ENCODE results near the gene ELP5. TPM values are rescaled to one million over a fixed set of nuclear protein-coding genes. Genes with fewer than 3 reads are reported as not detected.

ELP5 gene
- total and polyA plus RNA-seq, 2 of the 4 experiments (the other 2 are of a cell fraction), result 39.3 to 46.6 TPM

DNA sequence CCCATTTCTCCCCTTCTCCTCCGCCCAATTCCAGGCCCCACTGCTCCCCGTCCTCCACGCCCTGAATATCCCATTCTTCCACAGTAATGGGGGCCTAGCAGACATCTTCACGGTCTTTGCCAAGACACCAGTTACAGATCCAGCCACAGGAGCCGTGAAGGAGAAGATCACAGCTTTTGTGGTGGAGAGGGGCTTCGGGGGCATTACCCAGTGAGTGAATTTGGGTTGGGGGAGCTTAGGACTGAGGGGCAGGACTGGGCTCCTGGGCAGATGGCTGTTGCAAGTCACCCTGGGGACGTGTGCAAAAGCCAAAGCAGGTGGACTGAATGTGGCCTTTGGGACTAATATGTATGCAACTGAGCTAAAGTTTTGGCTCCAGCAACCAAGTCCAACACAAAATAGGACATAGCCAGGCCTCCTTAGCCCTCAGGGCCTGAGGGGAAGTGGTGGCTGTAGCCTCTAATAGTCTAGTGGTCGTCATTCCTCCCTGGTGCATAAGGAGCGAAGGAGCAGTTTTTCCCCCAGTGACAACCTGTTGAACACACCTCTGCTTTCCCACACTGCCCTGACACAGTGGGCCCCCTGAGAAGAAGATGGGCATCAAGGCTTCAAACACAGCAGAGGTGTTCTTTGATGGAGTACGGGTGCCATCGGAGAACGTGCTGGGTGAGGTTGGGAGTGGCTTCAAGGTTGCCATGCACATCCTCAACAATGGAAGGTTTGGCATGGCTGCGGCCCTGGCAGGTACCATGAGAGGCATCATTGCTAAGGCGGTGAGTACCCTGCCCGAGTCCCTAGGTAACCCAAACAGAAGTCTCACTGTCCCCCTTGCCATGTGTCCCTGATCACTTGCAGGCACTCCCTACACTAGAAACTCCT, 29.7 kb upstream of the ELP5 start (continued):
- TF ChIP-seq RAD21 (IDR thresholded peaks at IDR 0.05; ENCODE audit: low read length), result no peak
- no peak for TF ChIP-seq NFE2L2 (IDR thresholded peaks at IDR 0.05; ENCODE audit: low read depth, low read length)

DNA sequence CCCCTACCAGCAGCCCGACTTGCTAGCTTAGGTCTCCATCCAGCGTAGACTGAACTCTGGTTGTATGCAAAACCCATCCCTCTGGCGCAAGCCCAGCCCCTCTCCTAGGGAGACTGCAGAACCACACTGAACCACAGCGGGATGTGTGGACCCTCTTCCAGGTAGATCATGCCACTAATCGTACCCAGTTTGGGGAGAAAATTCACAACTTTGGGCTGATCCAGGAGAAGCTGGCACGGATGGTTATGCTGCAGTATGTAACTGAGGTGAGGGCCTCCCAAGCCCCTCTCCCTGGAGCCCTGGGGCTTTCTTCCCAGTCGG, 29.1 kb upstream of the ELP5 start:
- Histone ChIP-seq H3K18ac (ENCODE audit: low read depth, low read length) (no peak overlapping the region), H3K4me3 (ENCODE audit: insufficient read depth, low read depth, low read length) (no peak overlapping the region), H3K14ac (replicated peaks; ENCODE audit: low read depth, low read length) (no peak overlapping the region), H3K9me3 (ENCODE audit: control insufficient read depth, insufficient read depth, low read length) (no peaks in the 10 kb centered on the region), H4K20me1 (ENCODE audit: insufficient read depth, low read length) (peaks cover 32% of the 10 kb centered on the region), H3K27ac (ENCODE audit: insufficient read depth, low read length) (no peak overlapping the region), H3K4me2 (ENCODE audit: low read depth, low read length) (no peak overlapping the region), H2BK15ac (ENCODE audit: low read depth, low read length) (no peak overlapping the region), H3K79me1 (ENCODE audit: low read depth in 1 of 2, low read length in 2 of 2) (peaks cover 8 to 75% of the 10 kb centered on the region in 2 experiments), H2BK5ac (ENCODE audit: low read depth, low read length, poor library complexity, severe bottlenecking) (no peak overlapping the region), H2BK120ac (ENCODE audit: low read depth, low read length) (no peak overlapping the region), H3K27me3 (ENCODE audit: control insufficient read depth, insufficient read depth, low read length) (no peaks in the 10 kb centered on the region), H3K9ac (ENCODE audit: low read depth, low read length) (no peak overlapping the region), H3K9me1 (ENCODE audit: insufficient read depth, low read length) (peaks cover 13% of the 10 kb centered on the region; the same call in 1 of the 2 replicates), H3K4me1 (ENCODE audit: control insufficient read depth, insufficient read depth, low read length) (peaks cover 14% of the 10 kb centered on the region), H2AK9ac (replicated peaks; ENCODE audit: low read depth, low read length, poor library complexity) (peak overlapping the region; percentile 52), H2AK5ac (ENCODE audit: low read depth, low read length) (no peak overlapping the region), H4K8ac (ENCODE audit: low read depth in 2 of 2, low read length in 2 of 2) (no peak overlapping the region; a peak in 1 of 4 replicates), H2BK20ac (ENCODE audit: low read depth, low read length) (no peak overlapping the region), H3K36me3 (ENCODE audit: control insufficient read depth, insufficient read depth, low read length) (peaks cover 67% of the 10 kb centered on the region), H4K91ac (ENCODE audit: insufficient read depth, low read depth, low read length) (no peak overlapping the region), H2AFZ (replicated peaks; ENCODE audit: low read length, poor library complexity) (peak overlapping the region; percentile 19), H3K23ac (ENCODE audit: low read depth, low read length) (no peak overlapping the region), H3K4ac (ENCODE audit: low read depth, low read length) (no peak overlapping the region), H3K56ac (ENCODE audit: extremely low read depth, insufficient read depth, low read length) (no peak overlapping the region), H4K5ac (ENCODE audit: low read depth, low read length) (no peak overlapping the region)
- DNase-seq (no peak), ATAC-seq (ENCODE audit: low read depth) (no peak)
- intact Hi-C loops (cut with micrococcal nuclease), result no loop called here
- 72% methylated on average over 3 of the region's 7 CpGs; no CpG with 5 or more reads in 1 of the 2 experiments for WGBS, 2 experiments (ENCODE audit: extremely low coverage in 2 of 2, insufficient read length in 1 of 2)
- dilution Hi-C loops (cut with HindIII; ENCODE audit: low sequenced_read_pairs, unreplicated experiment), result no loop called here
- CTCF ChIA-PET, result no interaction called here
- no TSS peak for BruUV-seq (replicated peaks)
- POLR2A ChIA-PET (ENCODE audit: unreplicated experiment), result no interaction called here
- in situ Hi-C loops (cut with MboI; ENCODE audit: low sequenced_read_pairs), result no loop called here
- TF ChIP-seq RAD21 (IDR thresholded peaks at IDR 0.05; ENCODE audit: low read length) (no peak), CEBPB (IDR thresholded peaks at IDR 0.05; ENCODE audit: low read depth, low read length) (no peak), BHLHE40 (IDR thresholded peaks at IDR 0.05; ENCODE audit: low read depth, low read length) (no peak), CHD1 (IDR thresholded peaks at IDR 0.05; ENCODE audit: low read depth, low read length) (no peak), POLR2A (IDR thresholded peaks at IDR 0.05; ENCODE audit: low read depth, low read length) (no peak), RFX5 (IDR thresholded peaks at IDR 0.05; ENCODE audit: low read depth, low read length) (no peak), FOS (IDR thresholded peaks at IDR 0.05; ENCODE audit: low read depth, low read length) (no peak), NFE2L2 (IDR thresholded peaks at IDR 0.05; ENCODE audit: low read depth, low read length) (no peak), MXI1 (IDR thresholded peaks at IDR 0.05; ENCODE audit: borderline replicate concordance, low read depth, low read length) (no peak), MAZ (IDR thresholded peaks at IDR 0.05; ENCODE audit: borderline replicate concordance, low read depth, low read length) (no peak)
- TF ChIP-seq, protein P1, sequence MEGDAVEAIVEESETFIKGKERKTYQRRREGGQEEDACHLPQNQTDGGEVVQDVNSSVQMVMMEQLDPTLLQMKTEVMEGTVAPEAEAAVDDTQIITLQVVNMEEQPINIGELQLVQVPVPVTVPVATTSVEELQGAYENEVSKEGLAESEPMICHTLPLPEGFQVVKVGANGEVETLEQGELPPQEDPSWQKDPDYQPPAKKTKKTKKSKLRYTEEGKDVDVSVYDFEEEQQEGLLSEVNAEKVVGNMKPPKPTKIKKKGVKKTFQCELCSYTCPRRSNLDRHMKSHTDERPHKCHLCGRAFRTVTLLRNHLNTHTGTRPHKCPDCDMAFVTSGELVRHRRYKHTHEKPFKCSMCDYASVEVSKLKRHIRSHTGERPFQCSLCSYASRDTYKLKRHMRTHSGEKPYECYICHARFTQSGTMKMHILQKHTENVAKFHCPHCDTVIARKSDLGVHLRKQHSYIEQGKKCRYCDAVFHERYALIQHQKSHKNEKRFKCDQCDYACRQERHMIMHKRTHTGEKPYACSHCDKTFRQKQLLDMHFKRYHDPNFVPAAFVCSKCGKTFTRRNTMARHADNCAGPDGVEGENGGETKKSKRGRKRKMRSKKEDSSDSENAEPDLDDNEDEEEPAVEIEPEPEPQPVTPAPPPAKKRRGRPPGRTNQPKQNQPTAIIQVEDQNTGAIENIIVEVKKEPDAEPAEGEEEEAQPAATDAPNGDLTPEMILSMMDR (conservative IDR thresholded peaks at IDR 0.05; ENCODE audit: low read depth, low read length), result no peak
- TF ChIP-seq, protein P2, sequence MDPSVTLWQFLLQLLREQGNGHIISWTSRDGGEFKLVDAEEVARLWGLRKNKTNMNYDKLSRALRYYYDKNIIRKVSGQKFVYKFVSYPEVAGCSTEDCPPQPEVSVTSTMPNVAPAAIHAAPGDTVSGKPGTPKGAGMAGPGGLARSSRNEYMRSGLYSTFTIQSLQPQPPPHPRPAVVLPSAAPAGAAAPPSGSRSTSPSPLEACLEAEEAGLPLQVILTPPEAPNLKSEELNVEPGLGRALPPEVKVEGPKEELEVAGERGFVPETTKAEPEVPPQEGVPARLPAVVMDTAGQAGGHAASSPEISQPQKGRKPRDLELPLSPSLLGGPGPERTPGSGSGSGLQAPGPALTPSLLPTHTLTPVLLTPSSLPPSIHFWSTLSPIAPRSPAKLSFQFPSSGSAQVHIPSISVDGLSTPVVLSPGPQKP (IDR thresholded peaks at IDR 0.05; ENCODE audit: borderline replicate concordance, low read depth, low read length), result no peak
- TF ChIP-seq, protein P3, sequence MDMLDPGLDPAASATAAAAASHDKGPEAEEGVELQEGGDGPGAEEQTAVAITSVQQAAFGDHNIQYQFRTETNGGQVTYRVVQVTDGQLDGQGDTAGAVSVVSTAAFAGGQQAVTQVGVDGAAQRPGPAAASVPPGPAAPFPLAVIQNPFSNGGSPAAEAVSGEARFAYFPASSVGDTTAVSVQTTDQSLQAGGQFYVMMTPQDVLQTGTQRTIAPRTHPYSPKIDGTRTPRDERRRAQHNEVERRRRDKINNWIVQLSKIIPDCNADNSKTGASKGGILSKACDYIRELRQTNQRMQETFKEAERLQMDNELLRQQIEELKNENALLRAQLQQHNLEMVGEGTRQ (IDR thresholded peaks at IDR 0.05; ENCODE audit: low read depth, low read length), result no peak
